Tongue (tissue), 2 donors: ENCODE measurements around the gene PRELID1. TPM values are rescaled to one million over a fixed set of nuclear protein-coding genes. Genes with fewer than 3 reads are reported as not detected.
A peak's percentile ranks its signal among the peaks of the same experiment; 100 is the strongest.
"Not testable (repeated sequence)": the region's sequence is repeated elsewhere in the genome, so short reads cannot be mapped to it uniquely, and the experiment has no call there.

Experiments
- DNase-seq: peaks from one replicate; pipeline ENCODE4 v3.0.0-alpha.2; 2015
- total RNA-seq: library from RNA; depleted of rRNA; stranded (reverse); fragments of >200 nt; gene quantifications from one replicate; pipeline ENCODE4 v1.2.3, GENCODE V29; 2014

Gene PRELID1
- total RNA-seq, result 62.8 TPM

- DNase-seq, result peak; percentile 94
Measured at GRCh38 chr5:177303121-177303924, at the start of gene PRELID1, which contains the start of gene RAB24. Gene PRELID1 (plus strand): TSS chr5:177303799. CDS start chr5:177303986, 187 bp downstream. Gene RAB24 (minus strand): TSS chr5:177303719. CDS start chr5:177303288, 431 bp downstream.

- no peak for DNase-seq
Measured at GRCh38 chr5:177256296-177256695, 47.3 kb upstream of the PRELID1 start.

DNA sequence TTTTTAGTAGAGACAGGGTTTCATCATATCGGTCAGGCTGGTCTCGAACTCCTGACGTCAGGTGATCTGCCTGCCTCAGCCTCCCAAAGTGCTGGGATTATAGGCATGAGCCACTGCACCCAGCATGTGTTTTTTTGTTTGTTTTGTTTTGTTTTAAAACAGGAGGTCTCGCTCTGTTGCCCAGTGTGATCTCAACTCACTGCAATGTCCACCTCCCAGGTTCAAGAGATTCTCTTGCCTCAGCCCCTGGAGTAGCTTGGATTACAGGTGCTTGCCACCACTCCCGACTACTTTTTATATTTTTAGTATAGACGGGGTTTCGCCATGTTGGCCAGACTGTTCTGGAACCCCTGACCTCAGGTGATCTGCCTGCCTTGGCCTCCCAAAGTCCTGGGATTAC, 44.9 kb upstream of the PRELID1 start:
- DNase-seq, result not testable (repeated sequence)

DNA sequence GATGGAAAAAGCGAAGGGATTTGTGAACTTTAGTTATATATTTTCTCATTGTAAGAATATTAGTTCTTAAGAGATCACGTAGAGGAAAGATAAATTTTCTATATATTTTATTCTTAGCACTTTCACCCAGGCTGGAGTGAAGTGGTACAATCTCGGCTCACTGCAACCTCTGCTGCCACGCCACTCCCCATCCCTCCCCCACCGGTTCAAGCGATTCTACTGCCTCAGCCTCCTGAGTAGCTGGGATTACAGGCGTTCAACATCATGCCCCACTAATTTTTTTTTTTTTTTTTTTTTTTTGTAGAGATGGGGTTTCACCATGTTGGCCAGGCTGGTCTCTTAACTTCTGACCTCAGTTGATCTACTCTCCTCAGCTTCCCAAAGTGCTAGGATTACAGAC, 42.6 kb upstream of the PRELID1 start:
- DNase-seq, result no peak

GRCh38 chr5:177261510-177261909, 42.1 kb upstream of the PRELID1 start:
- no peak for DNase-seq

DNA sequence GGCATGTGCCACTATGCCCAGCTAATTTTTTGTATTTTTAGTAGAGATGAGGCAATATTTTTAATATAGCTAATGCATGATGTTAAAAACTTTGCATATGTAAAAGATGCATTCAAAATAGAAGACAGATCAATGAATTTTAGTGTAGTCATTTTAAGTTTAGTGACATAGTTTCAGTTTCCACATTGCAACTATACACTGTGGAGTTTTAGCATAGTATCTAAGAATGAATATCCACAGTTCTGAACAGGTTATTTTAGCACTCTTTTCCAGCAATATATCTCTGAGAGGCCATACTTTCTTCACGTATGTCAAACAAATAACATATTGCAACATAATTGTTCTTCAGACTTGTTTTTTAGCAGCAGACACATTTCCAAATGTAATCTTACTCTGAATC, 39.4 kb upstream of the PRELID1 start:
- no peak for DNase-seq

DNA sequence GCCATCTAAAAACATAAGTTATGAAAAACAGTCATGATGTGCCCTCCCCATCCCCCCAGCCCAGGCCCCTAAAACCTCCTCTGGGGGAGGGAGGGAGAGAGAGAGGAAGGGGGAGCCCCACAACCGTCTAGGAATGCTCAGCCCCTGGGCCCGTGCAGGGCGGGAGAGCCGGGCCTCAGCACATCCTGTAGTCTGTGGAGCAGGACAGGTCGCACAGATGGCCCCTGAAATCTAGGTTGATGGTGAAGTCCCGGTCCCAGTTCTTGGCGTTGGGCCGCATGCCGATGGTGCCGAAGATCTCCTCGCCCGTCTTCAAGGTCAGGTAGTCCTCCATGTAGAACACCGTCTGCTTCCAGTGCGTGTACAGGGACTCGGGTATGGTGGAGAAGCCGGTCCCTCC, 38.2 kb upstream of the PRELID1 start:
- DNase-seq, result no peak

DNA sequence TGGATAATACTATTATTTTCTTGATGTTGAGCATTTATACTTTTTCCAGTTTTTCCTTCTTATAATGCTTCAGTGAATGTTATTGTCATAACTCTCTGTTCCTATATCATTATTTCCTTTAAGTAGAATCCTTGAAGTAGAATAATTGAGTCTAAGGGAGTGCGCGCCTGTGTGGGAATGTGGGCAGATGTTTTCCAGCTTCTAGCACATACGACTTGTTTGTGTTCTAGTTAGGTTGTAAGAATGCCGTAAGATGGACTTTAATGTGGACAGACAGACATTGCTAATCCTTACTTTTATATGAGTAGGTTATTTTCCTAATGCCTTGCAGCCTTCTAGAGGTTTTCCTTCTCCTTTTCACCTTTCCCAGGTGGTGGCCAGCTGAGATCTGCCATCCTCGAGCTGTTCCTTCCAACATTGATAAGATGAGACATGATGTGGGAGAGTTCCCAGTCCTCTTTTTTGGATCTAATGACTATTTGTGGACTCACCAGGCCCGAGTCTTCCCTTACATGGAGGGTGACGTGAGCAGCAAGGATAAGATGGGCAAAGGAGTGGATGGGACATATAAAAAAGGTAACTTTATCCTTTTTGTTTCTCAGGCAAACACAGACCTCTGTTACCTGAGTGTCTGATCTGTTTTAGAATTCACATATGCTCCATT, 34.2 kb upstream of the PRELID1 start:
- no peak for DNase-seq

GRCh38 chr5:177269976-177270375, 33.6 kb upstream of the PRELID1 start:
- no peak for DNase-seq

GRCh38 chr5:177270653-177271052, 32.9 kb upstream of the PRELID1 start:
- DNase-seq, result no peak

DNA sequence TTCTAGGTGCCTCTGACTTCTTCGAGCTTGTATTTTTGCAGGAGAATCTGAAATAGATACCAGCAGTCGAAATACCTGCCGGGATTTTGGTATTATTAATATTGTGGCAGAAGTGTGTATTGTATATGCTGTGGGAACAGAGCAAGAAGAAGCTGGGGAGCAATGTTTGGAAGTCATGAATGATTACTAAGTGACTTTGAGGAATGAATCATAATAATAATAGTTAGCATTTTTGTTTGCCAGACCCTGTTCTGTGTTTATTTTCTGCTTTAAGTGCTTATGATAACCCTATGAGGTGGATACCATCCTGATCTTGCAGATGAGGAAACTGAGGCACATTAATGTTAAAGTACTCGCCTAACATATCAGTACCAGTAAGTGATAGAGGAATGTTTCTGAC, 32.5 kb upstream of the PRELID1 start:
- DNase-seq, result no peak

DNA sequence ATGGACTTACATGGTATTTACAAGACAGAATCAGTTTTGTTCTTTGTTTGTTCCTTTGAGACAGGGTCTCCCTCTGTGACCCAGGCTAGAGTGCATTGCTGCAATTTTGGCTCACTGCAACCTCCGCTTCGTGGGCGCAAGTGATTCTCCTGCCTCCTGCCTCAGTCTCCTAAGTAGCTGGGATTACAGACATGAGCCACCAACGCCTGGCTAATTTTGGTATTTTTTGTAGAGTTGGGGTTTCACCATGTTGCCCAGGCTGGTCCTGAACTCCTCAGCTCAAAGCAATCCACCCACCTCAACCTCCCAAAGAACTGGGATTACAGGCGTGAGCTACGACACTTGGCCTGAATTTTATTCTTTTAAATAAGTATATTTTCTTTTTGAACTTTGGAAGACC, 27.7 kb upstream of the PRELID1 start:
- DNase-seq, result no peak

DNA sequence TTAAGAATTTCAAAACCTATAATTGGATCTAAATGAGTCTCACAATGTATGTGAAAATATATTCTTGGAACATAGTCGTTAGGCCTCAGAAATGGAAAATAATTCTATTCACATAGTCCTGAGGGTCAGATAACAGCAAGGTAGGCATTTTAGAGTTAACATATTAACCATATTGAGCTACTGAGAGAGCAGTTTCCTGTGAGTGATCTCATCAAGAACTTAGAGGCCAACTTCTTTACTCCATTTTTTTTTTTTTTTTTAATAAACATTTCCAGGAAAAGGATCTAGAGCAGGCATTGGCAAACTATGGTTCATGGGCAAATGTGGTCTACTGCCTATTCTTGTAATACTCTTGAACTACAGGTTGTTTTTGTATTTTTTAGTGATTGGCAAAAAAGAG, 26.7 kb upstream of the PRELID1 start:
- no peak for DNase-seq

- DNase-seq, result no peak
Measured at GRCh38 chr5:177288191-177288590, 15.4 kb upstream of the PRELID1 start.

DNA sequence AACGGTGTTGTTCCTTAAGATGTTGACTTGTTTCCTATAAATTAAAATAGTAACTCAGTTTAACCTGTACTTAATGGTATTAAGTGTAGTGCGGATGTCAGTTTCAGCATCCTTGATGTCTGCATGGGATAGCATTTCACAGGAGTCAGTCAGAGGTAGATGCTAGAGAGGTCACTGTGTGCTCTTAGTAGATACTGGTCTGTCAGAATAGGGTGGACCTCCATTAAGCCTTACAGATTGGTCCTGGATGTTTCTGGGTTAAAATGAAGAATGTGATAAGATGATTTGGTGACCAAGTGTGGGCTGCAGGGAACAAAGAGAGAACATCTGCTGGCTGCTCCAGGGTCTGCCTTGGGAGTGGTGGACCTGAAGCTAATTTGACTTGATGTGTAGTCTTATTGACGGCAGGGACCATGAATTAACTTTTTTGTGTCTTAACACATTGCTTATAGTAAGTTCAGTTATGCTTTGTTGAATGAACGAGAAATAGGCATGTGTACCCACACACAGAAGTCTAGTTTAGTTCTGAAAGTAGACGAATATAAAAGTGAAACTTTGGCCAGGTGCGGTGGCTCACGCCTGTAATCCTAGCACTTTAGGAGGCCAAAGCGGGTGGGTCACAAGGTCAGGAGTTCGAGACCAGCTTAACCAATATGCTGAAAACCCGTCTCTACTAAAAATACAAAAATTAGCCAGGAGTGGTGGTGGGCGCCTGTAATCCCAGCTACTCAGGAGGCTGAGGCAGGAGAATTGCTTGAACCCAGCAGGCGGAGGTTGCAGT, 12.6 kb upstream of the PRELID1 start:
- DNase-seq, result no peak

GRCh38 chr5:177291735-177292134, 11.9 kb upstream of the PRELID1 start:
- no peak for DNase-seq

DNA sequence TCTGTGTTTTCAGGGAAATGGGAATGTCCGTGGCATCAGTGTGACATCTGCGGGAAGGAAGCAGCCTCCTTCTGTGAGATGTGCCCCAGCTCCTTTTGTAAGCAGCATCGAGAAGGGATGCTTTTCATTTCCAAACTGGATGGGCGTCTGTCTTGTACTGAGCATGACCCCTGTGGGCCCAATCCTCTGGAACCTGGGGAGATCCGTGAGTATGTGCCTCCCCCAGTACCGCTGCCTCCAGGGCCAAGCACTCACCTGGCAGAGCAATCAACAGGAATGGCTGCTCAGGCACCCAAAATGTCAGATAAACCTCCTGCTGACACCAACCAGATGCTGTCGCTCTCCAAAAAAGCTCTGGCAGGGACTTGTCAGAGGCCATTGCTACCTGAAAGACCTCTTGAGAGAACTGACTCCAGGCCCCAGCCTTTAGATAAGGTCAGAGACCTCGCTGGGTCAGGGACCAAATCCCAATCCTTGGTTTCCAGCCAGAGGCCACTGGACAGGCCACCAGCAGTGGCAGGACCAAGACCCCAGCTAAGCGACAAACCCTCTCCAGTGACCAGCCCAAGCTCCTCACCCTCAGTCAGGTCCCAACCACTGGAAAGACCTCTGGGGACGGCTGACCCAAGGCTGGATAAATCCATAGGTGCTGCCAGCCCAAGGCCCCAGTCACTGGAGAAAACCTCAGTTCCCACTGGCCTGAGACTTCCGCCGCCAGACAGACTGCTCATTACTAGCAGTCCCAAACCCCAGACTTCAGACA, 9.6 kb upstream of the PRELID1 start:
- DNase-seq, result no peak

GRCh38 chr5:177294632-177295031, 9.0 kb upstream of the PRELID1 start:
- DNase-seq, result no peak

GRCh38 chr5:177295924-177296323, 7.7 kb upstream of the PRELID1 start:
- DNase-seq, result no peak

- no peak for DNase-seq
Measured at GRCh38 chr5:177296581-177296980, 7.0 kb upstream of the PRELID1 start.

DNA sequence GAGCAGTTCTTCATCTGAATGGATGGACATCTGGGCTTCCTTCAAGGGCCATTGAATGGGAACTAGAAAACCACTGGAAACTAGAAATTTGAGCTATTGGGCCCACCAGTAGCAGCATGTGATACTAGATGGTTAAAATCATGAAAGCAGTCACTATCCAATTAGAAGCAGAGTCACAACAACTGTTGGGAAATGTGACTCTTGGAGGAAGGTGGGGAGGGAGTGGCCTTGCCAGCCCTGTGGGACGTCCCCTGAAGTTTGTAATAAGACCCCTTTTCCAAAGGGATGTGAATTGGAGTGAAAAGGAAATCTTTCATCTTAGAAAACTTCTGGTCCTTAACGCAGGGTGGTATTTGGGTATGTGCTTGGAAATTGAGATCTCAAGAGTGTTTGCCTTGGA, 5.7 kb upstream of the PRELID1 start:
- no peak for DNase-seq

DNA sequence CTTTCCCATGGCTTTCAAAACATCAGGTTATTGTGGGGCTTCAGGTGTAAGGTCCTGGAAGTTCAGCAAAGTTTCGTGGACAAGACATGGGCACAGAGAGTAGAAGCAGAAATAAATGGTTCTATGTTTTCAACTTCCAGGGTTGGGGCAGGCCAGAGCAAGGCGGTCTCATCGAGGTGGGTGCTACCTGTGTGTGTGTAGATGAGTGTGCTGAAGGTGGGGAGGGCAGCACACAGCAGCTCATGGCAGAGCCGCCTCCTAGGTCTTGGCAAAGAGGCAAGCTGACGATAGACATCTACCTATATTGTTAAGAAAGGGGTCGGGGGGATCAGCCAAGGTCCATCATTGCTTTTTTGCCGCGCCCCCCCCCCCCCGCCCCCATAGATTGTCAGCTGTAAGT, 3.9 kb upstream of the PRELID1 start:
- no peak for DNase-seq
